ENCODE results near the gene ITPR2.
"Not testable (repeated sequence)": the region's sequence is repeated elsewhere in the genome, so short reads cannot be mapped to it uniquely, and the experiment has no call there.

The ITPR2 gene

DNA sequence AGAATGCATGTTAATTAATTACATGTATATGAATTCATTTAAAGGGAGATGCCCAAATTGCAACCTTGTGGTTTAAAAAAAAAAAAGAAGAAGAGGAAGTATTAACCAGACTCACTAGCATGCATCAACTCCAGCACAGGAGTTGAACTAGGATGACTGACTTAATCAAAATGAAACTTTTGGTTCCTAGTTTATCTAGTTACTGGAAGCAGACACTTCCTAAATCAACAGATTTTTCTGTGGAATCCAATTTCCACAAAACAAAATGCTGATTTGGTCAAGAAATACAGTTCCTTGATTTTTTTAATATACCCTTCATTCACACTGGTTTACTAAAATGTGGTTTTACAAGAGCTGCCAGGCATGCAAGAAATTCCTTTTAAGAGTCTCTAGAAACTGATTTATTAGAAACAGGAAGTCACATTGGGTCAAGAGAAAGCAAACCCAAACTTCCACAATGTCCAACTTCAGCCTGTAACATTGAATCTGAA lies 41.6 kb downstream of the ITPR2 start:
- no peak for DNase-seq (ENCODE audit: extremely low read depth in 1 of 2, low read depth in 1 of 2)

GRCh38 chr12:26790645-26790994 lies 42.4 kb downstream of the ITPR2 start:
- DNase-seq (ENCODE audit: extremely low read depth in 1 of 2, low read depth in 1 of 2), result no peak

DNA sequence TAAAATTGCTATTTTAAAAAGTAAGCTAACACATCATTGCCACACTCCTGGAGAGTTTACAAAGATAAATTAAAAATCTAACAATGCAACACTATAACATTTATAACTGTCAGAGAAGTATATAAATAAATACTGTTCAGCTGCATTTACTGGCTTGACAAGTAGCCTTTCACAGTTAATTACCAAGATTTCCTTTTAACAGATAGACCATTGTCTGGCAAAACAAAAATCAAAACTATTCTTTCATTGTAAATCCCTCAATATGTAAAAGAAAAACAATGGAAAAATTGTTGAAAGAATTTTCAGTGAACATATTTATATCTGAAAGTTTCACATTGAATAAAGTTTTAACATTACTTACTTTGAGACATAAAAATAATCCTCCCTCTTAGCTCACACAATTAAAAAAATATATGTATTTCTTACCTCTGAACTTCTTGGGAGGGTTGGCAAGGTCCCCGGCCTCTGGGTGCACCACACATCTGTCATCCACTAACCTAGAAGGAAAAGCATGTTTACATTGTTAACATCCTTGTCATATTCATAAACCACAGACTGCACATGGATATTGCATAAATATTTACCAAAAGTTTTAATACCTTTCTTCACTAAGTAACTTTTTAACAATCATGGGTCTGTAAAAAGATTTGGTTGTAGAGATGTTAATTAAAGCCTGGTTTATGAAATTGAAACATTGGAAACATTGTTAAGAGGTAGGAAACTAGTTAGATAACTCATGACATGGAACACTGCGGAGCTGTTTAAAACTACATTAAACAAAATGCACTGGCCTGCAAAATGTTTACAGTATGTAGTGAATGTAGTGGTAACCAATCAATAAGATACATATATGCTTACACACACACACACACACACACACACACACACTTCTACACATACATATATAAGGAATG lies 43.0 kb downstream of the ITPR2 start:
- DNase-seq (ENCODE audit: extremely low read depth in 1 of 2, low read depth in 1 of 2), result no peak

DNA sequence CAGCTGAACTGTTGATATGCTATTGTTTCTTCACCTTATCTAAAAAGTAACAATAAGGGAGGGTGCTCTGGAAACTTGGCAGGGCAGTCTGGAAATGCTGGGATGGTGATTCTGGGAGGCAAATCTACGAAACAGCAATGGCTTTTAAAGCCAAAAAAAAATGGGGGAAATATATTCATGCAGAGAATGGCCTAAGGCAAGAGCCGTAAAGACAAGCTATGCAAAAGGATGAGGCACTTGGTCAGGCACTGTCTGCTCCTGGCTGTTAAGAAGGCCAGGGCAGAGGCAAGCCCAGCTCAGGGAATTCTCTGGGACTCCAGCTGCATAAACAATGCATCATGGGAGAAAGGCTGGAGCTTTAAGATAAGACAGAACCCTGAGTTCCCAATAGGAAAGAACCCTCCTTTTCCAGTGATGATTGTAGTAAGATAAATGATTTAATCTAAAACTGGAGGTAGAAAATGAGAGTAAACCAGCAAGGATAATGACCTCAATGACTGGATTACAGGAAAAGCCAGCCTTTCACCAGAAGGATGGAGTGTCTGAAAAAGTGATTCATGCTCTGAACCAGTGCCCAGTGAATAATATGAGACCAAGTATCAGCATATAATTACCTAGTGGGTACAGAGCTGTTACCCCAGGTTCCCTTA lies 46.0 kb downstream of the ITPR2 start:
- no peak for DNase-seq (ENCODE audit: extremely low read depth in 1 of 2, low read depth in 1 of 2)

GRCh38 chr12:26786491-26786864 lies 46.5 kb downstream of the ITPR2 start:
- DNase-seq (ENCODE audit: extremely low read depth in 1 of 2, low read depth in 1 of 2), result no peak

DNA sequence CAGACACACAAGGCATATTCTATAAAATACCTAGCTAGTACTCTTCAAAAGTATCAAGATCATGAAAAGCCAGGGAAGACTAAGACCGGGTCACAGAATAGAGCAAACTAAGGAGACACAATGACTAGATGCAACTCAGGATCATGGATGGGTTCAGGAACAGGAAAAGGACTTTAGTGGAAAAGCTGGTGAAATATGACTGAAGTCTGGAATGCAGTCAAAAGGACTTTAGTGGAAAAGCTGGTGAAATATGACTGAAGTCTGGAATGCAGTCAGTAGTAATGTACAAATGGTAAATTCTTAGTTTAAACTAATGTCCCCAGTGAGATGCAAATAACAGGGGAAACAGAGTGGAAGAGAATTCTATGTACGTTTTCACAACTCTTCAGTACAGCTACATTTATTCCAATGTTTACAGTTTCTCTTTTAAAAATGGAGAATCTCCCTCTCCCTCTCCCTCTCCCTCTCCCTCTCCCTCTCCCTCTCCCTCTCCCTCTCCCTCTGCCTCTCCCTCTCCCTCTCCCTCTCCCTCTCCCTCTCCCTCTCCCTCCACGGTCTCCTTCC lies 49.1 kb downstream of the ITPR2 start:
- not testable (repeated sequence) for DNase-seq (ENCODE audit: extremely low read depth in 1 of 2, low read depth in 1 of 2)

- no peak for DNase-seq (ENCODE audit: extremely low read depth in 1 of 2, low read depth in 1 of 2)
Observed at GRCh38 chr12:26783131-26783526, 49.9 kb downstream of the ITPR2 start.

GRCh38 chr12:26782372-26783130 lies 50.4 kb downstream of the ITPR2 start:
- no peak for DNase-seq (ENCODE audit: extremely low read depth in 1 of 2, low read depth in 1 of 2)

GRCh38 chr12:26780656-26781055 lies 52.3 kb downstream of the ITPR2 start:
- not testable (repeated sequence) for DNase-seq (ENCODE audit: extremely low read depth in 1 of 2, low read depth in 1 of 2)

- not testable (repeated sequence) for DNase-seq (ENCODE audit: extremely low read depth in 1 of 2, low read depth in 1 of 2)
Observed at GRCh38 chr12:26778173-26778775, 54.7 kb downstream of the ITPR2 start.

DNA sequence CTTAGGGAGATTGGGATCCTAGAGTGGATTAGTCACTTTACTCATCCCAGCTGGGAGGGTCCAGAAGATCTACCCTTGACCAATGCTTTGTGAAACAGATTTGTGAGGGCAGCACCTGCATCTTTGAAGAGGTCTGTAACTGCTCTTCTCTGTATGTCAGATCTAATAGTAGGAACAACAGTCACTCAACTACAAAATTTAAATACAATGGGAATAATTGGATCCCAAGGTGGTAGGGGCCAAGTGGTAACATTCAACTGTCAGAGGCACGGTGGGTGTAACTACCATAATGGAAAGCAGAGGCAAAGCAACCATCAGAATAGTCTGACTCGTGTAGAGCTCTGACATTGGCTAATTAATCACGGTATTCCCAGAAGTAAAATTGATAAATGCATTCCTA lies 55.8 kb downstream of the ITPR2 start:
- DNase-seq (ENCODE audit: extremely low read depth in 1 of 2, low read depth in 1 of 2), result no peak

DNA sequence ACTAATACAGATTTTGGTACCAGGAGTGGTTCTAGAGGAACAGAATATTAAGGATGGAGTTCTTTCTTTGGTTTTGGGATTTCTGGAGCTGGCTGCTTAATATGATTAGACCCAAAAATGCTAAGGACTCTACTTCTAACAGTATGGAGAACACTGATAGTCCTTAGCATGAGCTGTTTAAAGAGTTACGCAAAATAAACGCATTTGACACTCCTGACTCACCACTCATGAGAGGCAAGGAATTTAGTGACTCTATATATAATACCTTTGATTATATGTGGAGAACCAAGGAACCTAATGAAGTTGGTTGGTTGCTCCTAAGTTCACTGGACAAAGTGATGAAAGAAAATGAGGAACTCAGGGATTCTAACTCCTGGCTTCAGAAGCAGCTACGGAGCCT lies 57.0 kb downstream of the ITPR2 start:
- not testable (repeated sequence) for DNase-seq (ENCODE audit: extremely low read depth in 1 of 2, low read depth in 1 of 2)

- no peak for DNase-seq (ENCODE audit: extremely low read depth in 1 of 2, low read depth in 1 of 2)
Observed at GRCh38 chr12:26773313-26774104, 59.5 kb downstream of the ITPR2 start.

DNA sequence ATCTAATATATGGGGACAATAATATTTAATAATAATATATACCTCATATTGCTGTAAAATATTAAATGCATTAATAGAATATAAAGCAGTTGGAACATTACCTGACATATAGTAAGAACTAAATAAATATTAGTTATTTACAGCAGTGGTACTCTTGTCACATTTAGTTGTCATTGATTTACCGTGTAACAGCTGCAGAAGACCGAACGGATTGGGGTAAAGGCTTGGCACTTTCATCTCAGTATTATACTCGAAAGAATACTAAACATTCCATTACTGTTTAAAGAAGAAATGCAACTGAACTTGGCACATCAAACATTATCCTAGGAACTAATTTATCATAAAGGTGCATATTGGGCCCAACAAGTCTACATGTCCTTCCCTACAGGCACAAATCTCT lies 61.1 kb downstream of the ITPR2 start:
- DNase-seq (ENCODE audit: extremely low read depth in 1 of 2, low read depth in 1 of 2), result no peak

GRCh38 chr12:26770239-26771070 lies 62.5 kb downstream of the ITPR2 start:
- DNase-seq (ENCODE audit: extremely low read depth in 1 of 2, low read depth in 1 of 2), result no peak

DNA sequence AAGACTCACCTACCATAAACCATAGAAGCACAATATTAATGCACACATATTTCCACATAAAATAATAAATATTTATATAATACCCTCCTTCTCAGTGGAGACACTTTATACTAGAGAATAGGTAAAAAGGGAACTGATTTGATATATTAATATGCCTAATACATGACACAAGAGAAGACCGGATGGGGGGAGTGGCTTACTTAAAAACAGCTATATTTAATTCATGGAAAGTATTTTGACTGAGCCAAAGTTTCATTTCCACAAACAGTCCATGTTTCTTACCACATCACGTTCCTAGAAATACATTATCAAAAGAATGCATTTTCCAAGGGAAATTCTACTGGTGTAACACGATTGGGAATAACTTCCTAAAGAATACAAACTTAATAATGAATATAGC lies 63.4 kb downstream of the ITPR2 start:
- no peak for DNase-seq (ENCODE audit: extremely low read depth in 1 of 2, low read depth in 1 of 2)

- no peak for DNase-seq (ENCODE audit: extremely low read depth in 1 of 2, low read depth in 1 of 2)
Observed at GRCh38 chr12:26768611-26769603, 64.1 kb downstream of the ITPR2 start.

DNA sequence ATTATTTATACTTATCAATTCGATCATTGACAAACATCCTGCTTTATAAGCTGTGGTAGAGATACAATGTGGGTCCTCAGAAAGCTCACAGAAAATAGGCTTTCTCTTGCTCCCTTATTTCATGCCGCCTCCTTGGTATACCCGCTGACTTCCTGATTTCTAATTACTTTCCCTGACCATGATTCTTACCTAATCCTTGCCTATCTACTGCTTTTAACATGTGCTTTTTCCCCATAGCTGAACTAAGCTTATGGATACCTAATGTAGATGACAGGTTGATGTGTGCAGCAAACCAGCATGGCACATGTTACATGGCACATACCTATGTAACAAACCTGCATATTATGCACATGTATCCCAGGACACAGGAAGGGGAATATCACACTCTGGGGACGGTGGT lies 65.1 kb downstream of the ITPR2 start:
- no peak for DNase-seq (ENCODE audit: extremely low read depth in 1 of 2, low read depth in 1 of 2)

Data from stimulated activated CD8-positive, alpha-beta memory T cell treated with anti-CD3 and anti-CD28 coated beads, Interleukin-7, amount 100 ng/mL, for 48 hours (primary cell).